CD4-positive, alpha-beta T cell treated with Interleukin-15 for 1 hour (primary cell): ENCODE results near the gene TSPO.

ENCODE experiments used
- DNase-seq: peaks from one replicate; pipeline ENCODE4 v3.0.0-alpha.2; 2020

Gene TSPO

DNA sequence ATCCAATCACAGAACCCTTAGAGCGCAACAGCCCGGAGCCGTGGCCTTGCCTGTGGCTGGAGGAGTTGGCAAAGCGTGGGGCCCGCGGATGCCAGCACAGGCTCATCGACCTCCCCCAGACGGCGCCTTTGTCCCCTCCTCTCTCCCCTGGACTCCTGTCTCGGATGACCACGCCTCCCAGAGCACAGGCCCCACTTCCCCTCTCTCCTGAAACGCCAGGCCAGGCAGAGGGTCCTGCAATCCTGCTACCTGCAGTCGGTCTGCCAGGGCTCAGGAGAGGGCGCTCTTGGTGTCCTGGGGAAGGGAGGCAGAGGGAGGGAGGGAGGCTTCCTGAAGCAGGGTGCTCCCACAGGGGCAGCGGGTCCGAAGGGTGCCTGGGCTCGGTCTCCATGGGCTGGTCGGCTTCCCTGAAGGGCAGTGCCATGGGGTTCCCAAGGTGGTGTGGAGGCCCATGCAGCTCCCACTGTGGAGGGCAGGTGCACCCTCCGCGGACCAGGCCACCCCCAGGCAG is 52.2 kb downstream of the TSPO start:
- no peak for DNase-seq

GRCh38 chr22:43205261-43205691 is 53.9 kb downstream of the TSPO start:
- DNase-seq, result no peak

DNA sequence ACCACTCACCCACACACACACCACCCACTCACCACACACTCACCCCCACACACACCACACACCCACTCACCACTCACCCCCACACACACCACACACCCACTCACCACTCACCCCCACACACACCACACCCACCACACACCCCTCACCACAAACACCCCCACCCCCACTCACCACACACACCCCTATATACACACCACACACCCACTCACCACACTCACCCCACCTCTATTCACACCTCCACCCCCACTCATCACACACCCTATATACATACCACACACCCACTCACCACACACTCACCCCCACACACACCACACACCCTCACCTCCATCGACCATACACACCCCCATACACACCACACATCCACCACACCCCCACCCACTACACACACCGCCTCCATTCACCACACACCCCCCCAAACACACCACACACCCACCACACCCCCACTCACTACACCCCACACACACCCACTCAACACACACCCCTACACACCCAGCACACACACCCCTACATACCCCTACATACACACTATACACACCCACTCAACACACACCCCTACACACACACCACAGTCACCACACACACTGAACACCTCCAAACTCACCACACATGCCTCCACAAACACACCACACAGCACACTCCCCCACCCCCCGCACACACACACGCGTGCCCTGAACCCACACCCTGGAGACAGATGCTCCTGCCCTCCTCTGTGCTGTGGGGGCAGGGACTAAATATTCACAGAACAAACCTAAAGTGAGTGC is 54.6 kb downstream of the TSPO start:
- DNase-seq, result peak; percentile 46

DNA sequence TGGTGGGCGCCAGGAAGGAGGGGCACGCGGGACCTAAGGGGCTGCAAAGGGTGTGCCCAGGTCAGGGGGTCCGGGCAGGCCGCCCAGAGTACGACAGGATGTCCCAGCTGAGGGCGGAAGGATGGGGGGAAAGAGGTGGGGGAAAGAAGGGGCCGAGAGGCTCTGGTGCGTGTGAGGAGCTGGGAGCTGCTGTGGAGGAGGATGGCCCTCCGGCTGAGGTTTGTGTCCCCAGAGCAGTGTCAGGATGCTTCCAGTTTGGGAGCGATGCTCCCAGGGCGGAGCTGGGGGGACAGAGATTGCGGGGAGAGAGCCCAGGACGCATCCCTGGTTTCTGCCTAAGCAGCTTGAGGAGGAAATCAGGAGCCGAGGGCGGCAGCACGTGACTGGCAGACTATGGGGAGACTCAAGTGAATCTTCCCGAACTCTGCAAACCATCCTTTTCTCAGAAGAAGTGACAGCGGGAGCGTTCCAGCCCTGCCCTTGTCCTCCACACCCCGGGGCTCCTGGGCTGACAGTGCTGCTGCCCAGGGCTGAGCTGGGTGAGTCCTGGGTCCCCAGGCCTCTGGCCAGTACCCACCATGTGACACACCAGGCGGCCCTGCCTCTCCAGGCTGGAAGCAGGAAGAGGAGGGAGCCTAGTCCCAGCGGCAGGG is 55.3 kb downstream of the TSPO start:
- DNase-seq, result no peak

DNA sequence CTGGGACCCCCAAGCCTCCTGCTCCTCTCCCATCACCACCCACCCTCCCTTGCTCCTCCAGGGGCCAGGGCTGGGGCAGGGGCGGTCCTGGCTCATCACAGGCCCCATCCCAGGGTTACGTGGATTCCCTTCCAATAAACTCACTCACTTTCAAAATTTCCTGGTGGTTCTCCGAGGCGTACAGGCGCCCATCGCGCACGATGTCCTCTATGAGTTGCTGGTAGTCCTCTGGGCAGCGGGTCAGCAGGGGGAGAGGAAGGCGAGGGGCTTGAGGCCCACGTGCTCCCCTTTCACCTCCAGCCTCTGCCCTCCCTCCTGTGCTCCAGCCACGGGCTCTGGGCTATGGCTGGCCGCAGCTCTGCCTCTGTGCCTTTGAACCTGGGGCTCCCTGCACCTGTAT is 56.0 kb downstream of the TSPO start:
- no peak for DNase-seq

- DNase-seq, result no peak
These were observed 56.7 kb downstream of the TSPO start for GRCh38 chr22:43207849-43208702.

DNA sequence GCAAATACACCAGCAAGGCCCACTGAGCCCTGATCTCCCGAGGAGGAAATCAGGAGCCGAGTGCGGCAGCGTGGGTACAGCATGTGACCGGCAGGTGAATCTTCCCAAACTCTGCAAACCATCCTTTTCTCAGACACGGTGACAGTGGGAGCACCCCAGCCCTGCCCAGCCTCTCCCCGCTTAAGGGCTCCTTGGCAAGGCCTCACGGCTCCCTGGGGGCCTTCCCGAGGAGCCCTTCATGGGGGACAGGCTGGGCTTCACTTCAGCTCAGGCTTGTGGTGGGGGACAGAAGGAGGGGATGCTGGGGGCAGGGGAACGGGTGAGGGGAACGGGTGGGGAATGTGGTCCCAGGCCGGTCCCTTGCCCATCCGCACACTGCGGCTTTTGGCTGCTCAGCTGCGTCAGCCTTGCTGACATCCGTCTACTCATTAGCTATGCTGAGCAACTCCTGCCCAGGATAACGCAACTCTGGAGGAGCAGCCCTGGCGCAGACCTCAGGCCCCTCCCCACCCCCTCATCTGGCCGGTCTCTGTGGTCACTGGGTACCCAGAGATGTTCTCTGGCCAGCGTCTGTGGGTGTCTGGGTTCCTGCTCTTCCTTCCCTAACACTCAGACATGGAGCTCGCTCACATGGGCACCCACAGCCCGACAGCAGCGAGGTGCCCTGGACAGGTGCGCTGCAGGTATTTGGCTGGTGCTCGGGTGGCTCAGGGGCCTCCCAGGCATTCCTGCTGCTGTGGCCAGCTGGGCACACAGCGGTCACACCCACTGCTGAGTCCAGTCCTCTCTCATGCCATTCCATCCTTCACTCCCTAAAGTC is 57.6 kb downstream of the TSPO start:
- DNase-seq, result no peak

- no peak for DNase-seq
These were observed 58.1 kb downstream of the TSPO start for GRCh38 chr22:43209523-43209890.

DNA sequence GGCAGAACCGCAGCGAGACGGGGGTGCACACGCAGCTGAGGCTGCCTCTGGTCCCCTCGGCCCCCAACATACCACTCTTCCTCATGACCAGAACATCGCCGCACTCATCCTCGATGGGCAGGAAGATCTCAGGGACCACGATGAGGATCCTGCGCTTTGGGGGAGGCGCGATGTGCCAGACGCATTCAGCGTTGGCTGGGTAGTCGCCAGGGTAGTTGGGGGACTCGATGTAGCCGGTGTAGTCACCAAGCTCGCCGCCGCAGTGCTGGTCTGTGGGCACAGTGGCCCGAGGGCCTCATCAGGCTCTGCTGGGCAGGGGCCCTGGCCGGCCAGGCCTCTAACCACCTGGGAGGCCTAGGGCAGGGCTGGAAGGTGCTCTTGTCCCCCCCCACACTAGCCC is 58.6 kb downstream of the TSPO start:
- DNase-seq, result no peak

DNA sequence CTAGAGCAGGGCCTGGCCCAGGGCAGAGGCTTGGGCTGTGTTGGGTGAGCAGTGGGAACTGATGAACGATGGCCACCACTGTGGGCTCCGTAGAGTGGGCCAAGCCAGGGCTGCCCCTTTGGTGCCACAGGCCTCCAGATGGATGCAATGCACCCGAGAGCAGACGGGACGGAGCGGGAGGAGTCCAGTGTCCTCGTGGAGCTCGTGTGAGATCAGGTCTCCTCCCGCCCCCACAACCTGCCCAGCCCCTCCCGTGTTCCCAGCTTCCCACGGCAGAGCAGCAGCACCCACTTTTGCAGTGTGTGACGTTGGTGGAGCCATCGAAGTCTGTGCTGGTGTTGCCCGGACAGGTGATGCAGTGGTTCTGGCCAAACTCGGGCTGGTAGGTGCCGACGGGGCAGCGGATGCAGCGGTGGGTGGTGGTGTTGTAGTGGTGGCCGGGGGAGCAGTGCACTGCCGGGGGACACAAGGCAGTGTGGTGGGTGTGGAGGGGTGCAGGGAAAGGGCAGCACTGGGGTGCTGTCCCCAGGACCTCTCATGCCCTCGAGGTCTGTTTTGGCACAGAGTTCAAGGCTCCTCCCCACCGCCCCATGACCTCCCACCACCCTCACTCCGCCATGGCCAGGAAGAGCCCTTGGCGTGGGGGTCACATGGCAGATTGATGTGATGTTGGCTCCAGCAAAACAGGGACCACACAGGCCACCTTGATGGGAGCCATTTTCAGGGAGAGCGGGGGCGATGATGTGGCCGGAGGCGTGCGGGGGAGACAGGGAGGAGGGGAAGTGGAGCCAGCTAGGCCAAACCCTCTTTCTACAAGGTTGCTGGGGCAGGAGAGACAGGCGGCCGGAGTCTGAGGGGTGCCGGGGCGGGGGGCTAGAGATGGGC is 59.5 kb downstream of the TSPO start:
- DNase-seq, result no peak

- DNase-seq, result no peak
These were observed 60.6 kb downstream of the TSPO start for GRCh38 chr22:43211941-43212433.

GRCh38 chr22:43212434-43212952 is 61.1 kb downstream of the TSPO start:
- DNase-seq, result no peak
